Right renal cortex interstitium (tissue), 3 donors: Measurements from ENCODE around the gene RASA3. TPM values are rescaled to one million over a fixed set of nuclear protein-coding genes. Genes with fewer than 3 reads are reported as not detected.
A peak's percentile ranks its signal among the peaks of the same experiment; 100 is the strongest.

Source experiments
- DNase-seq, 3 donors: peaks; one replicate each; pipeline ENCODE4 v3.0.0-alpha.2; 2013; ENCODE audit warnings: low read depth in 3 of 3, low spot score in 2 of 3
- polyA plus RNA-seq, 3 donors: library from polyadenylated mRNA; unstranded; fragments of 120-200 nt; gene quantifications; one replicate each; pipeline ENCODE4 v1.2.1, GENCODE V29; 2013; ENCODE audit not compliant: insufficient read length in 3 of 3

Gene RASA3
- polyA plus RNA-seq, 3 donors, result 12.0 to 13.1 (median 12.5) TPM

- DNase-seq, result no peak
Measured at GRCh38 chr13:114070098-114070799, 62.2 kb downstream of the RASA3 start.

- no peak for DNase-seq
Measured at GRCh38 chr13:114069376-114070097, 62.9 kb downstream of the RASA3 start.

GRCh38 chr13:114068656-114069318, 63.6 kb downstream of the RASA3 start:
- no peak for DNase-seq

GRCh38 chr13:114067886-114068651, 64.4 kb downstream of the RASA3 start:
- no peak for DNase-seq

GRCh38 chr13:114067381-114067885, 65.0 kb downstream of the RASA3 start:
- no peak for DNase-seq

GRCh38 chr13:114066956-114067355, 65.5 kb downstream of the RASA3 start:
- DNase-seq, result no peak

- DNase-seq, result no peak
Measured at GRCh38 chr13:114065926-114066774, 66.3 kb downstream of the RASA3 start.

- DNase-seq, result peak in 1 of 3 donors; percentile 47
Measured at GRCh38 chr13:114065141-114065925, 67.1 kb downstream of the RASA3 start.

GRCh38 chr13:114064450-114065140, 67.8 kb downstream of the RASA3 start:
- peak in 1 of 3 donors; percentile 29 for DNase-seq

- DNase-seq, result no peak
Measured at GRCh38 chr13:114063545-114064449, 68.6 kb downstream of the RASA3 start.

GRCh38 chr13:114062754-114063153, 69.7 kb downstream of the RASA3 start:
- no peak for DNase-seq

GRCh38 chr13:114062341-114062740, 70.1 kb downstream of the RASA3 start:
- no peak for DNase-seq

- DNase-seq, result no peak
Measured at GRCh38 chr13:114061744-114062143, 70.7 kb downstream of the RASA3 start.

GRCh38 chr13:114061047-114061446, 71.4 kb downstream of the RASA3 start:
- no peak for DNase-seq

GRCh38 chr13:114059946-114060860, 72.2 kb downstream of the RASA3 start:
- no peak for DNase-seq

- DNase-seq, result no peak
Measured at GRCh38 chr13:114059428-114059827, 73.0 kb downstream of the RASA3 start.
